ENCODE measurements around the gene FBLN1.
"Not testable (repeated sequence)": the region's sequence is repeated elsewhere in the genome, so short reads cannot be mapped to it uniquely, and the experiment has no call there.

FBLN1 gene

GRCh38 chr22:45584621-45585436, 82.1 kb downstream of the FBLN1 start:
- Mint-ChIP-seq H3K4me1 (peaks cover 9 to 13% of the 10 kb centered on the region in 2 donors), H3K27ac (no peak overlapping the region), H3K9me3 (peaks cover 4 to 5% of the 10 kb centered on the region in 2 donors), H3K36me3 (peaks cover 0 to 2% of the 10 kb centered on the region in 2 donors), H3K27me3 (peaks cover 15 to 23% of the 10 kb centered on the region in 2 donors), H3K4me3 (no peak overlapping the region)
- no peak for ATAC-seq (replicated peaks)
- DNase-seq, result no peak

GRCh38 chr22:45585437-45585755, 82.7 kb downstream of the FBLN1 start:
- Mint-ChIP-seq H3K4me1 (peaks cover 9 to 13% of the 10 kb centered on the region in 2 donors), H3K9me3 (peaks cover 4 to 5% of the 10 kb centered on the region in 2 donors), H3K4me3 (no peak overlapping the region), H3K27ac (no peak overlapping the region), H3K27me3 (peaks cover 18 to 29% of the 10 kb centered on the region in 2 donors), H3K36me3 (peaks cover 0 to 2% of the 10 kb centered on the region in 2 donors)
- ATAC-seq (replicated peaks) (no peak), DNase-seq (no peak)

- H3K27ac Mint-ChIP-seq, result no peak overlapping the region
- no peak for ATAC-seq (replicated peaks)
- peaks cover 9 to 13% of the 10 kb centered on the region in 2 donors for H3K4me1 Mint-ChIP-seq
These were observed 83.4 kb downstream of the FBLN1 start for GRCh38 chr22:45585946-45586540.

GRCh38 chr22:45586651-45587405, 84.1 kb downstream of the FBLN1 start:
- H3K27ac Mint-ChIP-seq, result no peak overlapping the region
- H3K27me3 Mint-ChIP-seq, result peaks cover 21 to 33% of the 10 kb centered on the region in 2 donors
- ATAC-seq (replicated peaks) (no peak), DNase-seq (no peak)
- H3K9me3 Mint-ChIP-seq, result peaks cover 4 to 5% of the 10 kb centered on the region in 2 donors
- peaks cover 0 to 2% of the 10 kb centered on the region in 2 donors for H3K36me3 Mint-ChIP-seq
- H3K4me3 Mint-ChIP-seq, result no peak overlapping the region
- H3K4me1 Mint-ChIP-seq, result peaks cover 9 to 13% of the 10 kb centered on the region in 2 donors

More at GRCh38 chr22:45585946-45586540, 83.4 kb downstream of the FBLN1 start:
- Mint-ChIP-seq H3K4me3 (no peak overlapping the region), H3K9me3 (peaks cover 4 to 5% of the 10 kb centered on the region in 2 donors), H3K27me3 (peaks cover 21 to 33% of the 10 kb centered on the region in 2 donors), H3K36me3 (peaks cover 0 to 2% of the 10 kb centered on the region in 2 donors)
- no peak for DNase-seq

- no peak overlapping the region for H3K27ac Mint-ChIP-seq
- no peak overlapping the region for H3K4me3 Mint-ChIP-seq
- H3K9me3 Mint-ChIP-seq, result peaks cover 3 to 4% of the 10 kb centered on the region in 2 donors
- H3K36me3 Mint-ChIP-seq, result peaks cover 0 to 2% of the 10 kb centered on the region in 2 donors
- no peak for ATAC-seq (replicated peaks)
- DNase-seq, result no peak
- peaks cover 6 to 9% of the 10 kb centered on the region in 2 donors for H3K4me1 Mint-ChIP-seq
- H3K27me3 Mint-ChIP-seq, result peaks cover 25 to 33% of the 10 kb centered on the region in 2 donors
These were observed 85.2 kb downstream of the FBLN1 start for GRCh38 chr22:45587638-45588505.

GRCh38 chr22:45589556-45589955, 86.9 kb downstream of the FBLN1 start:
- ATAC-seq (replicated peaks), result no peak
- Mint-ChIP-seq H3K4me3 (no peak overlapping the region), H3K9me3 (no peaks in the 10 kb centered on the region), H3K36me3 (no peaks in the 10 kb centered on the region), H3K4me1 (no peaks in the 10 kb centered on the region), H3K27ac (no peak overlapping the region), H3K27me3 (peaks cover 28 to 36% of the 10 kb centered on the region in 2 donors)
- DNase-seq, result no peak

DNA sequence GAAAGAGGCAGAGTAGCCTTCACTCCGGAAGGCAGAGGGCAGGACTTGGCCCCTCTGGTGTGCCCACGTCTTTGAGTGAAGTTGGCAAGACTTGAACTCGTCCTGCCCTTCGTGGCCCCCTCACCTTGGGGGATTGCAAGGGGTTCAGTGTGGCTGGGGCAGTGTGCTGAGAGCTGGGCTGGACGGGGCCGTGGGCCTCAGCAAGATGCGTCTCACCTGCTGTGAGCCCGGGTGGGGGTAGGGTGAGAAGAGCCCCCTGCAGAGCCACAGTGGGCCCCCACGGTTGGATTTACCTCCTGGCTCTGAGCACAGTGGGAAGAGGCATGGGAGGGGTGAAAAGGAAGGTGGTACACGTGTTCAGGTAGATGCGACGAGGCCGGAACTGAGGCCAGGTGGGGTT, 87.6 kb downstream of the FBLN1 start:
- Mint-ChIP-seq H3K9me3 (no peaks in the 10 kb centered on the region), H3K4me1 (no peaks in the 10 kb centered on the region), H3K27me3 (peaks cover 32 to 43% of the 10 kb centered on the region in 2 donors), H3K36me3 (no peaks in the 10 kb centered on the region), H3K4me3 (no peak overlapping the region), H3K27ac (no peak overlapping the region)
- DNase-seq (no peak), ATAC-seq (replicated peaks) (no peak)

GRCh38 chr22:45591633-45592213, 89.0 kb downstream of the FBLN1 start:
- ATAC-seq (replicated peaks); H3K4me1 Mint-ChIP-seq; H3K4me3 Mint-ChIP-seq; H3K27ac Mint-ChIP-seq; H3K36me3 Mint-ChIP-seq; H3K9me3 Mint-ChIP-seq; DNase-seq: not testable (repeated sequence)
- H3K27me3 Mint-ChIP-seq, result peaks cover 32 to 44% of the 10 kb centered on the region in 2 donors

DNA sequence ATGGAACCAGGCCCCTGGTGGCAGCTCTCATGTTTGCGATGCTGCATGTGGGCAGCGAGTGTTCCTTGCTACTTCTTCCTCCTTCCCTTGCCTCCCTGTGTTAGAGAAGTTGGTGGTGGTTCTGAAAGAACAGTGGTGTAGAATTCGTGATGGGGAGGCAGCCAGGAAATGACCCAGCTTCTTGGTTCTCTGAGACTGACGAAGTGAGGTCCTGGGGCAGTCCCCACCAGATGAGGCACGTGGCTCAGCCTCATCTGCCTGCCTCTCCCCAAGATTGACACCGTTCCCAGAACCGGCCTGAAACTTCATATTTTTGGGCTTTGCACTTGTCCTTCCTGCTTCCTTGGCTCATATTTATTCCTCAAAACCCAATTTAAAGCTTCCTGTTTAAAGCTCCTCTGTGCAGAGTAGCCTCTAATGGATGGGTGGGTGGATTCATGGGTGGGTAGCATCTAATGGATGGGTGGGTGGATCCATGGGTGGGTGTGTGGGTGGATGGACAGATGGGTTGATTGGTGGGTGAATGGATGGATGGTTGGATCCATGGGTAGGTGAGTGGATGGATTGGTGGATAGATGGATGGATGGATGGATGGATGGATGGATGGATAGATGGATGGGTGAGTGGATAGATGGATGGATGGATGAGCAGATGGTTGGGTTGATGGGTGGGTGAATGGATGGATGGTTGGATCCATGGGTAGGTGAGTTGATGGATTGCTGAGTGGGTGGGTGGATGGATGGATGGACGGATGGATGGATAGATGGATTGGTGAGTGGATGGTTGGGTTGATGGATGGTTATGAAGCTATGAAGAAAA, 91.6 kb downstream of the FBLN1 start:
- DNase-seq, result no peak
- Mint-ChIP-seq H3K27me3 (peaks cover 21 to 23% of the 10 kb centered on the region in 2 donors), H3K4me3 (no peak overlapping the region), H3K27ac (no peak overlapping the region), H3K4me1 (no peaks in the 10 kb centered on the region), H3K36me3 (no peaks in the 10 kb centered on the region), H3K9me3 (no peaks in the 10 kb centered on the region)
- no peak for ATAC-seq (replicated peaks)

DNA sequence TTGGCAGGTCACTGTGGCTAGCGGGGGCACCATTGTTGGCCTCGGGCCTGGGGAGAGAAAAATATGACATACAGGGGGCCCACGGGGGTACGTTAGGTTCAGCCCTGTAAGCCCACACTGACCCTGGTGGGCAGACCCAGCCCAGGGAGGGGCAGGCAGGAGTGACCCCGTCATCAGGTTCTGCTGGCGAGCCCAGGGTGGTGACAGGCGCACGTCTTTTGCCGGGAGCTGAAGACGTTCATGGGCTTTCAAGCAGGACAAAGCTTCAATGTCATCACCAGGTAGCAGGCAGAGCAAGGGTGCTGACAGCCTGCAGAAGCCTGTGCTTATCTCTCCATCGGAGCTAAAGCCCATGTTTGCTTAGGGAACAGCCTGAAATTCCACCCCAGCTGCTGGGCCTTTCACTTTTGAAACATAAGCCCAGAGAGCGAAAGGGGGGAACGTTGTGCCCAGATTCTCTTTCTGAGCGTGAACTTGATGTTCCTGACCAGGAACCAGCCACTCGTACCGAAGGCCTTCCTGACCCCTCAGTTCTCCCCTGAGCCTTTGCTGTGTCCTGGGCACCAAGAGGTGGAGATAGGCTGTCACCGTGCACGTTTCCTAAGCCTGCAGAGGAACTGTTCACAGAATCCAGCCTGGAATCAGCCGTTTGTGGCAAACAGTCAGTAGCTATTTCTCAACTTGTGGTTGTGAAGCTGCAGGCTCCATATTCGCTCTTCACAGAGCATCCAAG, 94.9 kb downstream of the FBLN1 start:
- Mint-ChIP-seq H3K27ac (no peak overlapping the region), H3K27me3 (peaks cover 14 to 19% of the 10 kb centered on the region in 2 donors), H3K4me1 (peaks cover 2 to 8% of the 10 kb centered on the region in 2 donors), H3K9me3 (no peaks in the 10 kb centered on the region), H3K36me3 (no peaks in the 10 kb centered on the region), H3K4me3 (no peak overlapping the region)
- ATAC-seq (replicated peaks), result no peak
- DNase-seq, result no peak

DNA sequence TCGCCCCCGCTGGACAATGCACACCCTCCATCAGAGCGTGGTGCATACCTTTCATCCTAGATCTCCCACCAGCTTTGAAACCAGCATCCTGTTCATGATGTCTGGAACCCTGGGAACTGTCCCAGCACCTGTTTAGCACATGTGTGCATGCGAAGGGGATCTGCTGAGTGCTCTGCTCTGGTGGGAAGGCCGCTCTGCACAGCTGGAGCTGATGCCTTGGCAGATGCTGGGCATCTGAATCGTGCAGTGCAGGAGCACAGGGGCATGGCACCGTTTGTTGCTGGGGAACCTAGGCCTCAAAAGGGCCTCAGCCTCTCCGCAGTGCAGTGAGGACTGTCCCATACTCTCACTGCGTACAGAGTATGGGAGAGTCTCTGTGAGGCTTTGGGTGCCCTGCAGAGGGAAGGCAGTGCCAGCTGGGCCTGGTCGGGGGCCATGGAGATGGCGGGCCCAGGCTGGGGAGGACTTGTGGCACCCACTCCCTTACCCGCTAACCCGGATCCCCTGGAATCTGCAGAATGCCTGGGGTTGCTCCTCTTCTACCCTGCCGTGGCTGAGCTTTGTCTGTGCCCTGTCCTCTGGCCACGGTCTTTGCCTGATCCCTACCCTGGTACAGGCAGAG, 96.0 kb downstream of the FBLN1 start:
- Mint-ChIP-seq H3K36me3 (no peaks in the 10 kb centered on the region), H3K27ac (no peak overlapping the region), H3K4me1 (peaks cover 9 to 18% of the 10 kb centered on the region in 2 donors), H3K4me3 (no peak overlapping the region), H3K27me3 (peaks cover 11 to 22% of the 10 kb centered on the region in 2 donors), H3K9me3 (no peaks in the 10 kb centered on the region)
- DNase-seq (no peak), ATAC-seq (replicated peaks) (no peak)
